HepG2 (cell line): ENCODE data around the gene MYORG. TPM values are rescaled to one million over a fixed set of nuclear protein-coding genes. Genes with fewer than 3 reads are reported as not detected.

Experiments
- ATAC-seq: fragments of 200-7000 bp; cut with Tn5 transposase; 3 replicates; pipeline ENCODE4 v1.9.1; 2020; ENCODE audit warnings: mild to moderate bottlenecking, moderate library complexity
- BruUV-seq: library from RNA; stranded (reverse); fragments of 400-500 nt; replicated peaks from 2 replicates; lab custom pipeline; 2021; lab: Mats Ljungman, UMichigan
- CTCF ChIA-PET: fragments of 300-600 bp; formaldehyde crosslinking; extraction: SDS; loops from one replicate; lab custom pipeline; 2021; ENCODE audit warnings: low total read pairs, inconsistent platforms, low intra/inter-chr PET ratio; lab: Yijun Ruan, JAX
- POLR2A ChIA-PET: fragments of 350-600 bp; sonication (Branson Sonifier 250); formaldehyde crosslinking; loops from one replicate; lab custom pipeline; 2020; ENCODE audit warnings: antibody characterized with exemption, inconsistent platforms; lab: Yijun Ruan, JAX
- DNase-seq: peaks from one replicate; pipeline ENCODE4 v3.0.0-alpha.2; 2015; ENCODE audit warnings: low spot score
- FAIRE-seq: peaks from 3 replicates; lab custom pipeline; 2011; peaks lifted over from hg19 to GRCh38; lab: Jason Lieb, UNC
- H2AFZ ChIP-seq: one replicate; pipeline ENCODE4 v1.6.1; 2011; ENCODE audit warnings: low read length, inconsistent platforms
- H3K27ac ChIP-seq: fragments of 300-600 bp; 3 replicates; pipeline ENCODE4 v1.8.0; 2011; ENCODE audit warnings: mixed run types, mild to moderate bottlenecking, mixed read lengths, low read length, inconsistent platforms; ENCODE audit not compliant: insufficient read depth; ENCODE audit errors: extremely low read length
- H3K27me3 ChIP-seq, 2 experiments: fragments of 200-600 bp in 1 of 2; 2 replicates in 1 of 2; 3 replicates in 1 of 2; pipeline versions ENCODE4 v1.6.0 to v1.8.0; 2011; ENCODE audit warnings: low read length in 2 of 2, mild to moderate bottlenecking in 2 of 2, moderate library complexity in 2 of 2, inconsistent platforms in 1 of 2; ENCODE audit not compliant: insufficient read depth in 2 of 2, control insufficient read depth in 1 of 2
- H3K36me3 ChIP-seq, 2 experiments: fragments of 200-600 bp in 1 of 2; replicated peaks in 1 of 2; 2 replicates in 1 of 2; 3 replicates in 1 of 2; pipeline versions ENCODE4 v1.5.1 to v1.8.0; 2011; ENCODE audit warnings: low read length in 2 of 2, inconsistent platforms in 1 of 2; ENCODE audit not compliant: insufficient read depth in 2 of 2, control insufficient read depth in 1 of 2
- H3K4me1 ChIP-seq: 2 replicates; pipeline ENCODE4 v1.5.1; 2012; ENCODE audit warnings: low read length, inconsistent platforms; ENCODE audit not compliant: insufficient read depth
- H3K4me2 ChIP-seq: 2 replicates; pipeline ENCODE4 v1.6.0; 2011; ENCODE audit warnings: low read depth, low read length, inconsistent platforms
- H3K4me3 ChIP-seq, 3 experiments: fragments of 200-600 bp in 1 of 3; sonication (generic), shearing (Covaris generic) in 1 of 3; replicated peaks in 1 of 3; 2 replicates each; pipeline ENCODE4 v1.5.1; 2011 to 2016; ENCODE audit warnings: low read length in 3 of 3, inconsistent platforms in 2 of 3, low read depth in 2 of 3, mild to moderate bottlenecking in 2 of 3, control low read depth in 1 of 3, mixed read lengths in 1 of 3; ENCODE audit not compliant: insufficient read depth in 1 of 3
- H3K79me2 ChIP-seq: one replicate; pipeline ENCODE4 v1.6.1; 2011; ENCODE audit warnings: low read length, inconsistent platforms; ENCODE audit not compliant: insufficient read depth
- H3K9ac ChIP-seq: 2 replicates; pipeline ENCODE4 v1.6.0; 2011; ENCODE audit warnings: mild to moderate bottlenecking, low read depth, low read length, inconsistent platforms; ENCODE audit not compliant: insufficient read depth
- H3K9me3 ChIP-seq: 2 replicates; pipeline ENCODE4 v1.5.1; 2012; ENCODE audit warnings: mild to moderate bottlenecking, low read length
- H4K20me1 ChIP-seq: 2 replicates; pipeline ENCODE4 v1.6.0; 2011; ENCODE audit warnings: inconsistent platforms, mild to moderate bottlenecking, low read length, moderate library complexity; ENCODE audit not compliant: insufficient read depth
- ISL2 ChIP-seq: sonication (generic); formaldehyde crosslinking; IDR thresholded peaks from 2 replicates; pipeline ENCODE4 v1.5.0; 2020; ENCODE audit warnings: missing genetic modification reagents
- KDM1A ChIP-seq: IDR thresholded peaks from 2 replicates; pipeline ENCODE4 v1.6.1; 2016; ENCODE audit warnings: missing compliant biosample characterization
- KDM5B ChIP-seq: sonication (generic); formaldehyde crosslinking; IDR thresholded peaks from 2 replicates; pipeline ENCODE4 v1.4.0; 2020; ENCODE audit warnings: missing genetic modification reagents, mild to moderate bottlenecking, borderline replicate concordance
- NFKB2 ChIP-seq: sonication (generic); formaldehyde crosslinking; IDR thresholded peaks from 2 replicates; pipeline ENCODE4 v1.4.0; 2020; ENCODE audit warnings: missing genetic modification reagents, borderline replicate concordance
- NKX3-1 ChIP-seq: sonication (generic); formaldehyde crosslinking; IDR thresholded peaks from 2 replicates; pipeline ENCODE4 v1.5.0; 2020; ENCODE audit warnings: missing genetic modification reagents
- ZNF331 ChIP-seq: sonication (generic); formaldehyde crosslinking; IDR thresholded peaks from 2 replicates; pipeline ENCODE4 v1.4.0; 2020; ENCODE audit warnings: missing genetic modification reagents
- ZNF367 ChIP-seq: sonication (generic); formaldehyde crosslinking; IDR thresholded peaks from 2 replicates; pipeline ENCODE4 v1.4.0; 2020; ENCODE audit warnings: missing genetic modification reagents, borderline replicate concordance
- ZNF44 ChIP-seq: sonication (generic); formaldehyde crosslinking; IDR thresholded peaks from 2 replicates; pipeline ENCODE4 v1.5.1; 2020; ENCODE audit warnings: mild to moderate bottlenecking, missing genetic modification reagents
- ZNF746 ChIP-seq: sonication (generic); formaldehyde crosslinking; IDR thresholded peaks from 2 replicates; pipeline ENCODE4 v1.8.0; 2022; ENCODE audit warnings: mild to moderate bottlenecking, missing genetic modification reagents
- ZNF788 ChIP-seq: sonication (generic); formaldehyde crosslinking; IDR thresholded peaks from 2 replicates; pipeline ENCODE4 v1.5.0; 2020; ENCODE audit warnings: mild to moderate bottlenecking, missing genetic modification reagents, borderline replicate concordance
- ZSCAN9 ChIP-seq: IDR thresholded peaks from 2 replicates; pipeline ENCODE4 v1.6.1; 2016; ENCODE audit warnings: borderline replicate concordance
- WGBS: methylation state at CpG from one replicate; pipeline ENCODE4 v1.1.6; 2017; ENCODE audit warnings: low lambda C conversion rate; 5-methylcytosine and 5-hydroxymethylcytosine counted together
- in situ Hi-C: cut with HindIII; loops from 2 replicates; pipeline ENCODE4 v1.10.0; 2017; ENCODE audit warnings: low pct_unique_long_range_greater_than_20kb; ENCODE audit not compliant: extremely low pct_ligation_motif_present
- intact Hi-C: fragments of 100-400 bp; cut with micrococcal nuclease; formaldehyde crosslinking; loops from one replicate; pipeline ENCODE4 v1.10.0; 2022; ENCODE audit not compliant: unreplicated experiment
- polyA plus RNA-seq, 8 experiments: library from polyadenylated mRNA; depleted of rRNA in 3 of 8; stranded (reverse) in 7 of 8; unstranded in 1 of 8; fragments of >200 nt; fragmentation: Illumina TruSeq in 4 of 8; extraction: Trizol in 4 of 8; gene quantifications; 2 replicates each; pipeline versions ENCODE4 v1.2.1 to v1.2.3, GENCODE V29; 2011 to 2016; ENCODE audit warnings: low read depth in 4 of 8, missing spikeins in 1 of 8, mixed read lengths in 1 of 8; ENCODE audit not compliant: insufficient read depth in 1 of 8
- total RNA-seq, 5 experiments: library from RNA; depleted of rRNA; stranded (reverse); fragments of >200 nt; fragmentation: Illumina TruSeq; extraction: Trizol; gene quantifications; 2 replicates each; pipeline ENCODE4 v1.2.3, GENCODE V29; 2016; ENCODE audit warnings: low read depth in 1 of 5
- TF ChIP-seq, protein P1 (sequence below): sonication (generic); formaldehyde crosslinking; IDR thresholded peaks from 2 replicates; pipeline ENCODE4 v1.4.0; 2020; ENCODE audit warnings: missing genetic modification reagents
- TF ChIP-seq, protein P2 (sequence below): IDR thresholded peaks from 2 replicates; pipeline ENCODE4 v1.6.1; 2016
- TF ChIP-seq, protein P3 (sequence below): sonication (generic); formaldehyde crosslinking; IDR thresholded peaks from 2 replicates; pipeline ENCODE4 v1.9.0; 2021; ENCODE audit warnings: missing genetic modification reagents, mild to moderate bottlenecking, borderline replicate concordance
- TF ChIP-seq, protein P4 (sequence below): sonication (generic); formaldehyde crosslinking; IDR thresholded peaks from 2 replicates; pipeline ENCODE4 v1.4.0; 2020; ENCODE audit warnings: missing genetic modification reagents, low read depth, mild to moderate bottlenecking, borderline replicate concordance

MYORG gene
- total and polyA plus RNA-seq, 2 of the 13 experiments (the other 11 are each of a cell fraction or from before 2014, with no cell fraction given), result 11.1 to 22.4 TPM

DNA sequence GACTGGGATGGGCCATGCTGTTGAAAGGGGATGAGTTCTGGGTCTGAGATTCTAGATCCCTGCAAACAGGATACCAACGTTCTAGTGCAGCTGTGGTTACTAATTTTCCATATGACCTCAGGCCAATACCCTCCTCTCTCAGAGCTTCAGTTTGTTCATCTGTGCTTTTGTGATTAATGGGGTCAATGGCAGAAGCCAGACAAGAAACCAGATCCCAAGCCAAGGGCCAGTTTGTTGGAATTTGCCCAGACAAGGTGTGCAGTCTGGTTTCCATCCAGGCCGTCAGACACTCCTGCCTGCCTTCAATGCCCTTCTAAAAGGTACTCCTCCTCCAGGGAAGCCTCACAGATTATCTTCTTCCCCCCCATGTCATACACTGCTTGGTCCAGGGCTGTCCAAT lies 11.4 kb downstream of the MYORG start (continued):
- TF ChIP-seq, protein P1, sequence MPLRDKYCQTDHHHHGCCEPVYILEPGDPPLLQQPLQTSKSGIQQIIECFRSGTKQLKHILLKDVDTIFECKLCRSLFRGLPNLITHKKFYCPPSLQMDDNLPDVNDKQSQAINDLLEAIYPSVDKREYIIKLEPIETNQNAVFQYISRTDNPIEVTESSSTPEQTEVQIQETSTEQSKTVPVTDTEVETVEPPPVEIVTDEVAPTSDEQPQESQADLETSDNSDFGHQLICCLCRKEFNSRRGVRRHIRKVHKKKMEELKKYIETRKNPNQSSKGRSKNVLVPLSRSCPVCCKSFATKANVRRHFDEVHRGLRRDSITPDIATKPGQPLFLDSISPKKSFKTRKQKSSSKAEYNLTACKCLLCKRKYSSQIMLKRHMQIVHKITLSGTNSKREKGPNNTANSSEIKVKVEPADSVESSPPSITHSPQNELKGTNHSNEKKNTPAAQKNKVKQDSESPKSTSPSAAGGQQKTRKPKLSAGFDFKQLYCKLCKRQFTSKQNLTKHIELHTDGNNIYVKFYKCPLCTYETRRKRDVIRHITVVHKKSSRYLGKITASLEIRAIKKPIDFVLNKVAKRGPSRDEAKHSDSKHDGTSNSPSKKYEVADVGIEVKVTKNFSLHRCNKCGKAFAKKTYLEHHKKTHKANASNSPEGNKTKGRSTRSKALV, result no peak
- TF ChIP-seq, all 625 proteins: peak for 0

DNA sequence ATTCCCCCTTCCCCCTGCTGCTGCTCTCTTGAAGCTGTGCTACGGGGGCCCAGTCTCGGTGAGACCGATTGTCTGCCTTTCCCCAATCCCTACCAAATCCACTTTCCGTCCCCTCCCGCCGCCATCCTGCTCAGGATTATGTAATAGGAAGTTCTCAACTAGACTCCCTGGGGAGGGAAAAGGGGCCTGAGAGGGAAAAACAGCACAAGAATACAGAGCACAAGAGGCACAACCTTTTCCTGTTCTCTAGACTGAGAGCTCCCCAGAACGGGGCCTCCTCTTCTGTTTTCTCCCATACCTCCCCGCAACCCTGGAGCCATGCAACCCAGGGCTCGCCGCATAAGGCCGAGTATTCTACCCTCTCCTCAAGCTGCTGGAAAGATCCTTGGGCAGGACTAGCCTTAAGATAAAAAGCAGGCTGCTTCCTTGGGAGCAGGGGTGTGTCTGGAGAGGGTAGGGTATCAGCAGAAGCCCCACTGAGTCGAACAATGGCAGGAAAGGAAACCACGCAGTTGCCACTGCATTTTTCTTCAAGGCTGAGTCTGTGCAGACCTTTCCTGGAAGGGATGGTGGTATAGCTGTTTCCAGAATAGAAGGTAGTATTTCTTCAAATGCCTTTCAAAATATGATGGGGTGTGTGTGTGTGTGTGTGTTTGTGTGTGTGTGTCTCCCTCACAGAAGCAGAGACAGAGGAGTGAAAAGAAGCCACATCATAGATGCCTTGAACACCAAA lies 12.9 kb downstream of the MYORG start:
- peaks cover 36% of the 10 kb centered on the region for H3K4me1 ChIP-seq
- no peaks in the 10 kb centered on the region for H4K20me1 ChIP-seq
- in situ Hi-C loops, result no loop called here
- ATAC-seq (no peak), FAIRE-seq (no peak), DNase-seq (no peak)
- intact Hi-C loops, result no loop called here
- POLR2A ChIA-PET, result interaction anchor here (1.0 kb wide), 1 partner anchor 13 kb away, joined by 4 read pairs; the partner anchor contains the start of gene MYORG
- H3K4me2 ChIP-seq, result no peak overlapping the region
- H3K36me3 ChIP-seq, result no peaks in the 10 kb centered on the region; a peak in 1 of 5 replicates
- H3K4me3 ChIP-seq, result no peak overlapping the region
- no TSS peak for BruUV-seq
- no peak overlapping the region for H2AFZ ChIP-seq
- peaks cover 6% of the 10 kb centered on the region; the same call in 1 of the 2 replicates for H3K9me3 ChIP-seq
- no peaks in the 10 kb centered on the region for H3K27me3 ChIP-seq
- H3K27ac ChIP-seq, result no peak overlapping the region
- 93% methylated on average over 13 of the region's 13 CpGs for WGBS
- H3K79me2 ChIP-seq, result no peaks in the 10 kb centered on the region
- no peak overlapping the region for H3K9ac ChIP-seq
- CTCF ChIA-PET, result no interaction called here
- TF ChIP-seq KDM1A (no peak), KDM5B (CRISPR knock-in tag) (no peak), ZNF788 (CRISPR knock-in tag) (no peak), ZSCAN9 (CRISPR knock-in tag) (no peak), ZNF746 (CRISPR knock-in tag) (no peak), NFKB2 (no peak), ISL2 (no peak), NKX3-1 (CRISPR knock-in tag) (no peak), ZNF331 (CRISPR knock-in tag) (no peak), ZNF44 (CRISPR knock-in tag) (no peak), ZNF367 (CRISPR knock-in tag) (no peak)
- TF ChIP-seq, protein P2, sequence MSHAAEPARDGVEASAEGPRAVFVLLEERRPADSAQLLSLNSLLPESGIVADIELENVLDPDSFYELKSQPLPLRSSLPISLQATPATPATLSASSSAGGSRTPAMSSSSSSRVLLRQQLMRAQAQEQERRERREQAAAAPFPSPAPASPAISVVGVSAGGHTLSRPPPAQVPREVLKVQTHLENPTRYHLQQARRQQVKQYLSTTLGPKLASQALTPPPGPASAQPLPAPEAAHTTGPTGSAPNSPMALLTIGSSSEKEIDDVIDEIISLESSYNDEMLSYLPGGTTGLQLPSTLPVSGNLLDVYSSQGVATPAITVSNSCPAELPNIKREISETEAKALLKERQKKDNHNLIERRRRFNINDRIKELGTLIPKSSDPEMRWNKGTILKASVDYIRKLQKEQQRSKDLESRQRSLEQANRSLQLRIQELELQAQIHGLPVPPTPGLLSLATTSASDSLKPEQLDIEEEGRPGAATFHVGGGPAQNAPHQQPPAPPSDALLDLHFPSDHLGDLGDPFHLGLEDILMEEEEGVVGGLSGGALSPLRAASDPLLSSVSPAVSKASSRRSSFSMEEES (CRISPR knock-in tag), result no peak
- TF ChIP-seq, protein P3, sequence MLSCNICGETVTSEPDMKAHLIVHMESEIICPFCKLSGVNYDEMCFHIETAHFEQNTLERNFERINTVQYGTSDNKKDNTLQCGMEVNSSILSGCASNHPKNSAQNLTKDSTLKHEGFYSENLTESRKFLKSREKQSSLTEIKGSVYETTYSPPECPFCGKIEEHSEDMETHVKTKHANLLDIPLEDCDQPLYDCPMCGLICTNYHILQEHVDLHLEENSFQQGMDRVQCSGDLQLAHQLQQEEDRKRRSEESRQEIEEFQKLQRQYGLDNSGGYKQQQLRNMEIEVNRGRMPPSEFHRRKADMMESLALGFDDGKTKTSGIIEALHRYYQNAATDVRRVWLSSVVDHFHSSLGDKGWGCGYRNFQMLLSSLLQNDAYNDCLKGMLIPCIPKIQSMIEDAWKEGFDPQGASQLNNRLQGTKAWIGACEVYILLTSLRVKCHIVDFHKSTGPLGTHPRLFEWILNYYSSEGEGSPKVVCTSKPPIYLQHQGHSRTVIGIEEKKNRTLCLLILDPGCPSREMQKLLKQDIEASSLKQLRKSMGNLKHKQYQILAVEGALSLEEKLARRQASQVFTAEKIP (CRISPR knock-in tag), result no peak
- TF ChIP-seq, protein P4, sequence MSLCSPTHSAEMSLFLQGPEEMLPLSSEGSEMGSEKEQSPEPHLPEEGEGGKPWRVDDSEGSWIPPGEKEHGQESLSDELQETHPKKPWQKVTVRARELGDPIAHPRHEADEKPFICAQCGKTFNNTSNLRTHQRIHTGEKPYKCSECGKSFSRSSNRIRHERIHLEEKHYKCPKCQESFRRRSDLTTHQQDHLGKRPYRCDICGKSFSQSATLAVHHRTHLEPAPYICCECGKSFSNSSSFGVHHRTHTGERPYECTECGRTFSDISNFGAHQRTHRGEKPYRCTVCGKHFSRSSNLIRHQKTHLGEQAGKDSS (CRISPR knock-in tag), result no peak
